HepG2 (cell line): Measurements from ENCODE around the gene CSTF1. TPM values are rescaled to one million over a fixed set of nuclear protein-coding genes. Genes with fewer than 3 reads are reported as not detected.
A peak's percentile ranks its signal among the peaks of the same experiment; 100 is the strongest.

Source experiments
- BCL6 ChIP-seq: IDR thresholded peaks from 2 replicates; pipeline ENCODE4 v1.6.1; 2016; ENCODE audit warnings: missing genetic modification reagents, missing compliant biosample characterization
- CENPT ChIP-seq: sonication (generic); formaldehyde crosslinking; IDR thresholded peaks from 2 replicates; pipeline ENCODE4 v1.8.0; 2022; ENCODE audit warnings: low read depth, mild to moderate bottlenecking, moderate library complexity, missing genetic modification reagents
- GATAD1 ChIP-seq: IDR thresholded peaks from 2 replicates; pipeline ENCODE4 v1.6.1; 2016; ENCODE audit warnings: missing genetic modification reagents, missing compliant biosample characterization
- HES4 ChIP-seq: sonication (generic); formaldehyde crosslinking; IDR thresholded peaks from 2 replicates; pipeline ENCODE4 v1.9.0; 2021; ENCODE audit warnings: mild to moderate bottlenecking, missing genetic modification reagents, borderline replicate concordance
- KAT8 ChIP-seq: IDR thresholded peaks from 2 replicates; pipeline ENCODE4 v1.6.1; 2016; ENCODE audit warnings: missing genetic modification reagents, missing compliant biosample characterization
- MXI1 ChIP-seq: IDR thresholded peaks from 3 replicates; pipeline ENCODE4 v1.6.1; 2012; ENCODE audit warnings: low read depth, low read length, inconsistent platforms, borderline replicate concordance
- SP1 ChIP-seq, 2 experiments: fragments of 450-650 bp in 1 of 2; sonication (generic) in 1 of 2; formaldehyde crosslinking in 1 of 2; IDR thresholded peaks; 2 replicates each; pipeline versions ENCODE4 v1.4.0 to v1.6.1; 2016 to 2020; ENCODE audit warnings: missing genetic modification reagents in 1 of 2
- TEAD2 ChIP-seq: sonication (generic); formaldehyde crosslinking; IDR thresholded peaks from 2 replicates; pipeline ENCODE4 v1.9.0; 2021; ENCODE audit warnings: missing genetic modification reagents
- ZC3H13 ChIP-seq: sonication (generic); formaldehyde crosslinking; IDR thresholded peaks from 2 replicates; pipeline ENCODE4 v1.8.1; 2023; ENCODE audit warnings: mild to moderate bottlenecking, missing genetic modification reagents, moderate library complexity
- ZNF256 ChIP-seq: sonication (generic); formaldehyde crosslinking; conservative IDR thresholded peaks from 2 replicates; pipeline ENCODE4 v1.4.0; 2020; ENCODE audit warnings: missing genetic modification reagents
- ZNF337 ChIP-seq: sonication (generic); formaldehyde crosslinking; IDR thresholded peaks from 2 replicates; pipeline ENCODE4 v1.5.1; 2020; ENCODE audit warnings: missing genetic modification reagents, low read depth, mild to moderate bottlenecking, borderline replicate concordance
- ZNF354B ChIP-seq: sonication (generic); formaldehyde crosslinking; IDR thresholded peaks from 2 replicates; pipeline ENCODE4 v1.8.0; 2022; ENCODE audit warnings: mild to moderate bottlenecking, missing genetic modification reagents
- ZNF547 ChIP-seq: sonication (generic); formaldehyde crosslinking; IDR thresholded peaks from 2 replicates; pipeline ENCODE4 v1.5.1; 2020; ENCODE audit warnings: mild to moderate bottlenecking, missing genetic modification reagents
- ZNF737 ChIP-seq: sonication (generic); formaldehyde crosslinking; IDR thresholded peaks from 2 replicates; pipeline ENCODE4 v1.5.0; 2020; ENCODE audit warnings: missing genetic modification reagents, mild to moderate bottlenecking, borderline replicate concordance
- ZNF782 ChIP-seq: sonication (generic); formaldehyde crosslinking; IDR thresholded peaks from 2 replicates; pipeline ENCODE4 v1.4.0; 2020; ENCODE audit warnings: missing genetic modification reagents, mild to moderate bottlenecking, borderline replicate concordance
- ZNF83 ChIP-seq: sonication (generic); formaldehyde crosslinking; IDR thresholded peaks from 2 replicates; pipeline ENCODE4 v1.4.0; 2020; ENCODE audit warnings: missing genetic modification reagents, mild to moderate bottlenecking, borderline replicate concordance
- polyA plus RNA-seq, 8 experiments: library from polyadenylated mRNA; depleted of rRNA in 3 of 8; stranded (reverse) in 7 of 8; unstranded in 1 of 8; fragments of >200 nt; fragmentation: Illumina TruSeq in 4 of 8; extraction: Trizol in 4 of 8; gene quantifications; 2 replicates each; pipeline versions ENCODE4 v1.2.1 to v1.2.3, GENCODE V29; 2011 to 2016; ENCODE audit warnings: low read depth in 4 of 8, missing spikeins in 1 of 8, mixed read lengths in 1 of 8; ENCODE audit not compliant: insufficient read depth in 1 of 8
- total RNA-seq, 5 experiments: library from RNA; depleted of rRNA; stranded (reverse); fragments of >200 nt; fragmentation: Illumina TruSeq; extraction: Trizol; gene quantifications; 2 replicates each; pipeline ENCODE4 v1.2.3, GENCODE V29; 2016; ENCODE audit warnings: low read depth in 1 of 5
- TF ChIP-seq, protein P1 (sequence below): IDR thresholded peaks from 2 replicates; pipeline ENCODE4 v1.6.1; 2016; ENCODE audit warnings: mild to moderate bottlenecking, missing biosample characterization, missing genetic modification reagents
- TF ChIP-seq, protein P2 (sequence below): fragments of 450-650 bp; IDR thresholded peaks from 2 replicates; pipeline ENCODE4 v1.6.1; 2016
- TF ChIP-seq, protein P3 (sequence below): sonication (generic); formaldehyde crosslinking; IDR thresholded peaks from 2 replicates; pipeline ENCODE4 v1.8.0; 2022; ENCODE audit warnings: low read depth, missing genetic modification reagents

The CSTF1 gene
- total and polyA plus RNA-seq, 2 of the 13 experiments (the other 11 are each of a cell fraction or from before 2014, with no cell fraction given) = 70.9 to 100 TPM

DNA sequence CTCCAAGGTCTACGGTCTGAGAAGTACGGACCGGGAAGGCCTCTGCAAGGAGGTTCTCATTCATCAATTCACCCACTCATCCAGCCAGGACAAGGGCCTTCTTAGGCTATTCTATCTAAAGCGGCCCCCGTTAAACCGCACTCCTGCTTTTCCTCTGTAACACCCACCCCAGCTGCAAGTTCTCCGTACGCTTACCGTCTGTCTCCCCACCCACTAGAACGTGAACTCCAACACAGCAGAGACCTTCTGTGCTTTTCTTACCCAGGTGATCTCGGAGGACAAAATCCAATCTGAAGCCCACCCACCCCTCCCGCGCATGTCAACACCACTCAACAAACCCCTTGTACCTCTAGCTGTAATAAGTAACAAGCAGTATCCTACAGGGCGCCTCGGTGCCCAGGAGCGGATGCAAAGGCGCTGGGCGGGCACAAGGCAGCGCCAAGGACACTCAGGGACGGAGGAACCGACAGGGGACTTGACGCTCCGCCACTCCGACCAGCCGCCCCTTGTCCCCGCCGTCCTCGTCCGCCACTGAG lies 781 bp upstream of the CSTF1 start (continued):
- no peak; the same call in 1 of the 2 replicates for TF ChIP-seq ZNF83 (CRISPR knock-in tag)
- no peak for TF ChIP-seq TEAD2 (CRISPR knock-in tag)
- TF ChIP-seq, protein P1, sequence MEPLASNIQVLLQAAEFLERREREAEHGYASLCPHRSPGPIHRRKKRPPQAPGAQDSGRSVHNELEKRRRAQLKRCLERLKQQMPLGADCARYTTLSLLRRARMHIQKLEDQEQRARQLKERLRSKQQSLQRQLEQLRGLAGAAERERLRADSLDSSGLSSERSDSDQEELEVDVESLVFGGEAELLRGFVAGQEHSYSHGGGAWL (CRISPR knock-in tag) = no peak; the same call in 1 of the 2 replicates
- TF ChIP-seq, protein P2, sequence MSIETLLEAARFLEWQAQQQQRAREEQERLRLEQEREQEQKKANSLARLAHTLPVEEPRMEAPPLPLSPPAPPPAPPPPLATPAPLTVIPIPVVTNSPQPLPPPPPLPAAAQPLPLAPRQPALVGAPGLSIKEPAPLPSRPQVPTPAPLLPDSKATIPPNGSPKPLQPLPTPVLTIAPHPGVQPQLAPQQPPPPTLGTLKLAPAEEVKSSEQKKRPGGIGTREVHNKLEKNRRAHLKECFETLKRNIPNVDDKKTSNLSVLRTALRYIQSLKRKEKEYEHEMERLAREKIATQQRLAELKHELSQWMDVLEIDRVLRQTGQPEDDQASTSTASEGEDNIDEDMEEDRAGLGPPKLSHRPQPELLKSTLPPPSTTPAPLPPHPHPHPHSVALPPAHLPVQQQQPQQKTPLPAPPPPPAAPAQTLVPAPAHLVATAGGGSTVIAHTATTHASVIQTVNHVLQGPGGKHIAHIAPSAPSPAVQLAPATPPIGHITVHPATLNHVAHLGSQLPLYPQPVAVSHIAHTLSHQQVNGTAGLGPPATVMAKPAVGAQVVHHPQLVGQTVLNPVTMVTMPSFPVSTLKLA = no peak
- TF ChIP-seq ZNF337 = no peak; the same call in 1 of the 2 replicates
- TF ChIP-seq ZNF737 (CRISPR knock-in tag) = peak; percentile 86; the same call in 1 of the 2 replicates
- TF ChIP-seq HES4 = peak; percentile 76; the same call in 1 of the 2 replicates
- TF ChIP-seq BCL6 (CRISPR knock-in tag) = no peak
- TF ChIP-seq ZC3H13 = no peak
- 0 out of 2 replicates have a peak, but pooled peaks have one; percentile 47 for TF ChIP-seq ZNF354B (CRISPR knock-in tag)
- TF ChIP-seq, protein P3, sequence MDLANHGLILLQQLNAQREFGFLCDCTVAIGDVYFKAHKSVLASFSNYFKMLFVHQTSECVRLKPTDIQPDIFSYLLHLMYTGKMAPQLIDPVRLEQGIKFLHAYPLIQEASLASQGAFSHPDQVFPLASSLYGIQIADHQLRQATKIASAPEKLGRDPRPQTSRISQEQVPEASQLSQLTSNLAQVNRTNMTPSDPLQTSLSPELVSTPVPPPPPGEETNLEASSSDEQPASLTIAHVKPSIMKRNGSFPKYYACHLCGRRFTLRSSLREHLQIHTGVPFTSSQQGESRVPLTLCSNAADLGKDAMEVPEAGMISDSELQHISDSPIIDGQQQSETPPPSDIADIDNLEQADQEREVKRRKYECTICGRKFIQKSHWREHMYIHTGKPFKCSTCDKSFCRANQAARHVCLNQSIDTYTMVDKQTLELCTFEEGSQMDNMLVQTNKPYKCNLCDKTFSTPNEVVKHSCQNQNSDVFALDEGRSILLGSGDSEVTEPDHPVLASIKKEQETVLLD (CRISPR knock-in tag) = no peak
- no peak for TF ChIP-seq CENPT (CRISPR knock-in tag)
- TF ChIP-seq ZNF547 = no peak
- TF ChIP-seq MXI1 = no peak
- TF ChIP-seq ZNF256 (CRISPR knock-in tag) = no peak
- no peak for TF ChIP-seq SP1 (IDR thresholded peaks at IDR 0.05)
- TF ChIP-seq SP1 (CRISPR knock-in tag; IDR thresholded peaks at IDR 0.05) = no peak
- no peak for TF ChIP-seq GATAD1
- TF ChIP-seq ZNF782 = no peak
- TF ChIP-seq KAT8 (CRISPR knock-in tag) = no peak
